Heart left ventricle (tissue), 13 donors: ENCODE data around the gene NFATC1.

Experiments used
- CTCF ChIP-seq, 12 donors: fragments of 200-600 bp; sonication (generic) in 4 of 12; IDR thresholded peaks; one replicate each; pipeline versions ENCODE4 v1.5.0 to v1.8.0; 2018 to 2022; ENCODE audit warnings: antibody characterized with exemption in 12 of 12, mild to moderate bottlenecking in 5 of 12
- POLR2A ChIP-seq, 2 donors: fragments of 450-650 bp; IDR thresholded peaks; one replicate each; pipeline ENCODE4 v1.6.1; 2017; ENCODE audit warnings: antibody characterized with exemption in 2 of 2, mild to moderate bottlenecking in 2 of 2, moderate library complexity in 2 of 2
- donor health status: ischemic (EF 13 %, LVEDD 7.1; RV severe dilation, severe dysfunction).
- donor health status: DM: no; HTN: yes; CAD: no.
- donor health status: DM: no; HTN: no; CAD: no.
- donor health status: ischemic (EF 25% LVEDD 6.9; RV normal size, moderate dysfunction).
- donor health status: ischemic (EF 25% LVEDD 5.7; RV mildly dilated, moderate dysfunction).
- donor health status: ischemic (EF 35%, LVEDD 5.7; RV mildly dilated, moderate dysfunction).
- donor health status: nonischemic (EF 11% LVEDD 7.7; RV severe dilation, severe dysfunction).
- donor health status: DM: yes; HTN: yes; CAD: no.
- donor health status: PGD.
- donor health status: ischemic (EF 29% LVEDD 5.4; RV normal size, mild dysfunction).
- donor health status: nonischemic (EF 23%, LVEDD 6.1; RV moderate dilation, normal function).

GRCh38 chr18:79480171-79481045 lies 84.7 kb downstream of the NFATC1 start:
- TF ChIP-seq CTCF (IDR thresholded peaks at IDR 0.05), result no peak
- no peak for TF ChIP-seq POLR2A (IDR thresholded peaks at IDR 0.05)
